ENCODE measurements around the gene DCST2. TPM values are rescaled to one million over a fixed set of nuclear protein-coding genes. Genes with fewer than 3 reads are reported as not detected.

The DCST2 gene
- total and polyA plus RNA-seq, 2 of the 8 experiments (the other 6 are each of a cell fraction or from before 2014, with no cell fraction given), result 0.43 to 2.1 TPM

DNA sequence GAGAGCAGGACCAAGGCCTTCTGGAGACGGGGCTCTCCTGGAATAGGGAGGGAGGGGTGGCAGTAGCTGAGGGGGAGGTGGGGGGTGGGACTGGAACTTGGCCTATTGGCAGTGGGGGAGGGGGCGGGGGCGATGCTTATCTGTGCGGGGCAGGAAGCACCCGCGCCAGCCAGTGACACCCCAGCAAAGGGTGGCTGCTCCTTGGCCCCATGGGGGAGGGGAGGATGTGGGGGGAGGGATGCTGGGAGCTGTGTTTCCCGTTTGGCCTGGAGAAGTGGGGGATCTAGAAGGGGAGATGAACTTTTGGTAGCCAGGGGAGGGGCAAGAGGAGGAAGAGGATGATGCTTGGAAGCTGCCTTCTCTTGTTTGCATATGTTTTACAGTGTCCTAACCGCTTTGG is 19.9 kb downstream of the DCST2 start:
- H3K18ac ChIP-seq (ENCODE audit: extremely low read depth, low read length), result no peak overlapping the region
- POLR2A ChIA-PET (ENCODE audit: partially characterized antibody), result interaction anchor here (0.9 to 14.8 kb wide), 6 partner anchors 8 to 71 kb away, joined by 3 to 128 read pairs (median 23); partner anchors contain the start of genes CKS1B, FLAD1, LENEP and SHC1
- H3K4me3 ChIP-seq (ENCODE audit: extremely low read depth in 1 of 4, insufficient read depth in 2 of 4, low read depth in 3 of 4, low read length in 4 of 4), result no peak overlapping the region
- WGBS, 2 experiments (ENCODE audit: extremely low coverage in 1 of 2, insufficient coverage in 1 of 2, insufficient read length in 1 of 2, insufficient replicate concordance in 2 of 2, low coverage in 1 of 2, low lambda C conversion rate in 2 of 2, missing lambda C conversion rate in 1 of 2), result 73% methylated on average over 2 of the region's 8 CpGs; no CpG with 5 or more reads in 1 of the 2 experiments
- H3K9me3 ChIP-seq (ENCODE audit: insufficient read depth in 2 of 2, low read depth in 1 of 2, low read length in 1 of 2), result no peaks in the 10 kb centered on the region
- no peak overlapping the region for H2BK5ac ChIP-seq (ENCODE audit: low read depth, low read length)
- CTCF ChIA-PET (ENCODE audit: partially characterized antibody), result interaction anchor here (0.7 to 18.6 kb wide), 5 partner anchors 16 to 49 kb away, joined by 3 to 354 read pairs (median 9); partner anchors contain the start of genes ADAM15, EFNA4, LENEP and ZBTB7B
- no peaks in the 10 kb centered on the region for H4K20me1 ChIP-seq (replicated peaks in 1 of 2; ENCODE audit: control insufficient read depth in 1 of 2, insufficient read depth in 2 of 2, low read length in 2 of 2)
- H4K8ac ChIP-seq (ENCODE audit: extremely low read depth, insufficient read depth, low read length), result no peak overlapping the region
- no peak overlapping the region for H3K23ac ChIP-seq (ENCODE audit: insufficient read length)
- H3K23me2 ChIP-seq (ENCODE audit: low read depth, low read length), result no peaks in the 10 kb centered on the region; the same call in 1 of the 2 replicates
- H3K79me2 ChIP-seq (ENCODE audit: control insufficient read depth in 1 of 2, insufficient read depth in 2 of 2, low read length in 2 of 2), result peaks cover 0 to 15% of the 10 kb centered on the region in 2 experiments; a peak in 2 of 4 replicates
- peaks cover 0 to 29% (median 13%) of the 10 kb centered on the region in 4 experiments; a peak in 4 of 8 replicates for H3K36me3 ChIP-seq (ENCODE audit: control insufficient read depth in 2 of 4, insufficient read depth in 4 of 4, low read length in 3 of 4)
- no peak overlapping the region for H2BK20ac ChIP-seq (ENCODE audit: low read length)
- H2BK15ac ChIP-seq (ENCODE audit: low read length), result peak overlapping the region; percentile 98; the same call in 1 of the 2 replicates
- H4K5ac ChIP-seq (ENCODE audit: insufficient read length, low read depth, low read length), result no peak overlapping the region
- H3K79me1 ChIP-seq (ENCODE audit: low read depth, low read length), result peaks cover 7% of the 10 kb centered on the region; the same call in 1 of the 2 replicates
- H3K4ac ChIP-seq (replicated peaks; ENCODE audit: insufficient read length, low read depth, low read length), result no peak overlapping the region
- H3K56ac ChIP-seq (replicated peaks; ENCODE audit: insufficient read length, low read depth, low read length), result no peak overlapping the region
- H2AK5ac ChIP-seq (ENCODE audit: low read depth, low read length), result no peak overlapping the region
- H4K91ac ChIP-seq (replicated peaks; ENCODE audit: insufficient read length, low read length), result no peak overlapping the region
- DNase-seq (ENCODE audit: low read depth in 1 of 2, low spot score in 2 of 2), result no peak
- H3K27ac ChIP-seq (ENCODE audit: low read depth, low read length), result no peak overlapping the region
- no peak overlapping the region for H2AFZ ChIP-seq (ENCODE audit: low read length)
- peaks cover 8 to 43% (median 35%) of the 10 kb centered on the region in 4 experiments for H3K4me1 ChIP-seq (replicated peaks in 1 of 4; ENCODE audit: control insufficient read depth in 3 of 4, insufficient read depth in 4 of 4, low read length in 3 of 4)
- H2BK12ac ChIP-seq (ENCODE audit: low read depth, low read length), result 0 out of 2 replicates have a peak overlapping the region, but pooled peaks have one; percentile 39
- no peaks in the 10 kb centered on the region for H3K27me3 ChIP-seq (replicated peaks in 1 of 4; ENCODE audit: control insufficient read depth in 3 of 4, extremely low read depth in 1 of 4, insufficient read depth in 3 of 4, low read length in 3 of 4)
- no peak overlapping the region for H2BK120ac ChIP-seq (replicated peaks; ENCODE audit: low read depth, low read length)
- FAIRE-seq, result no peak
- no peak overlapping the region for H3K9ac ChIP-seq (replicated peaks in 1 of 4; ENCODE audit: extremely low read depth in 1 of 4, low read depth in 3 of 4, low read length in 3 of 4)
- H3K4me2 ChIP-seq (ENCODE audit: insufficient read depth in 1 of 2, low read depth in 2 of 2, low read length in 2 of 2), result no peak overlapping the region
- no peak overlapping the region for H3K14ac ChIP-seq (ENCODE audit: insufficient read length)
- TF ChIP-seq POLR2AphosphoS5 (IDR thresholded peaks at IDR 0.05; ENCODE audit: low read depth, low read length), result no peak
- no peak for TF ChIP-seq EZH2 (IDR thresholded peaks at IDR 0.05; ENCODE audit: low read depth, low read length, severe bottlenecking)
- no peak for TF ChIP-seq BACH1 (IDR thresholded peaks at IDR 0.05; ENCODE audit: low read length)
- TF ChIP-seq, protein P1, sequence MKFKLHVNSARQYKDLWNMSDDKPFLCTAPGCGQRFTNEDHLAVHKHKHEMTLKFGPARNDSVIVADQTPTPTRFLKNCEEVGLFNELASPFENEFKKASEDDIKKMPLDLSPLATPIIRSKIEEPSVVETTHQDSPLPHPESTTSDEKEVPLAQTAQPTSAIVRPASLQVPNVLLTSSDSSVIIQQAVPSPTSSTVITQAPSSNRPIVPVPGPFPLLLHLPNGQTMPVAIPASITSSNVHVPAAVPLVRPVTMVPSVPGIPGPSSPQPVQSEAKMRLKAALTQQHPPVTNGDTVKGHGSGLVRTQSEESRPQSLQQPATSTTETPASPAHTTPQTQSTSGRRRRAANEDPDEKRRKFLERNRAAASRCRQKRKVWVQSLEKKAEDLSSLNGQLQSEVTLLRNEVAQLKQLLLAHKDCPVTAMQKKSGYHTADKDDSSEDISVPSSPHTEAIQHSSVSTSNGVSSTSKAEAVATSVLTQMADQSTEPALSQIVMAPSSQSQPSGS (IDR thresholded peaks at IDR 0.05; ENCODE audit: low read length), result no peak
- no peak for TF ChIP-seq HDAC2 (IDR thresholded peaks at IDR 0.05; ENCODE audit: borderline replicate concordance in 1 of 2, low read depth in 2 of 2, low read length in 2 of 2)
- TF ChIP-seq JUN (IDR thresholded peaks at IDR 0.05; ENCODE audit: low read depth, low read length), result no peak
- no peak for TF ChIP-seq CREB1 (IDR thresholded peaks at IDR 0.05)
- no peak for TF ChIP-seq MAFK (IDR thresholded peaks at IDR 0.05; ENCODE audit: low read depth, low read length)
- TF ChIP-seq SAP30 (IDR thresholded peaks at IDR 0.05; ENCODE audit: insufficient read depth, insufficient replicate concordance, low read length), result no peak
- TF ChIP-seq FOSL1 (IDR thresholded peaks at IDR 0.05; ENCODE audit: insufficient read depth, low read depth, low read length), result no peak
- no peak for TF ChIP-seq HDAC6 (IDR thresholded peaks at IDR 0.05; ENCODE audit: low read depth, low read length)

Data from H1 (cell line).